Right atrium auricular region (tissue), 2 donors: ENCODE data around the gene SETBP1. TPM values are rescaled to one million over a fixed set of nuclear protein-coding genes. Genes with fewer than 3 reads are reported as not detected.

Source experiments
- DNase-seq: peaks from one replicate; pipeline ENCODE4 v3.0.0-alpha.2; 2019; ENCODE audit warnings: low spot score
- H3K27ac ChIP-seq, 2 donors: fragments of 200-600 bp; sonication (generic); 1 replicate in 1 of 2; 2 replicates in 1 of 2; pipeline ENCODE4 v1.5.1; 2016 to 2019
- H3K27me3 ChIP-seq, 2 donors: fragments of 200-600 bp; sonication (generic); one replicate each; pipeline versions ENCODE4 v1.5.1 to v1.6.0; 2017 to 2019
- H3K36me3 ChIP-seq: fragments of 200-600 bp; sonication (generic); one replicate; pipeline ENCODE4 v1.5.1; 2016
- H3K4me1 ChIP-seq, 2 donors: fragments of 200-600 bp; sonication (generic); one replicate each; pipeline versions ENCODE4 v1.5.1 to v1.6.0; 2017 to 2019
- H3K4me3 ChIP-seq, 2 donors: fragments of 200-600 bp; sonication (generic); 1 replicate in 1 of 2; 2 replicates in 1 of 2; pipeline ENCODE4 v1.5.1; 2017 to 2019; ENCODE audit warnings: mild to moderate bottlenecking in 1 of 2, moderate library complexity in 1 of 2
- H3K9me3 ChIP-seq, 2 donors: fragments of 200-600 bp; sonication (generic); one replicate each; pipeline ENCODE4 v1.5.1; 2019
- total RNA-seq, 2 donors: library from RNA; depleted of rRNA; stranded (reverse); fragments of >200 nt; gene quantifications; one replicate each; pipeline ENCODE4 v1.1.0, GENCODE V29; 2016
- TF ChIP-seq, protein P1 (sequence below), 2 donors: fragments of 200-600 bp; sonication (generic); IDR thresholded peaks; one replicate each; pipeline ENCODE4 v1.5.1; 2019; ENCODE audit warnings: antibody characterized with exemption in 2 of 2

The SETBP1 gene
- total RNA-seq, 2 donors from 2014 or later: 7.8 to 13.4 TPM

- Histone ChIP-seq H3K9me3 (no peaks in the 10 kb centered on the region), H3K27me3 (no peaks in the 10 kb centered on the region), H3K36me3 (no peaks in the 10 kb centered on the region), H3K4me1 (peaks cover 0 to 29% of the 10 kb centered on the region in 2 donors), H3K4me3 (no peak overlapping the region), H3K27ac (no peak overlapping the region)
- no peak for DNase-seq
- TF ChIP-seq, protein P1, sequence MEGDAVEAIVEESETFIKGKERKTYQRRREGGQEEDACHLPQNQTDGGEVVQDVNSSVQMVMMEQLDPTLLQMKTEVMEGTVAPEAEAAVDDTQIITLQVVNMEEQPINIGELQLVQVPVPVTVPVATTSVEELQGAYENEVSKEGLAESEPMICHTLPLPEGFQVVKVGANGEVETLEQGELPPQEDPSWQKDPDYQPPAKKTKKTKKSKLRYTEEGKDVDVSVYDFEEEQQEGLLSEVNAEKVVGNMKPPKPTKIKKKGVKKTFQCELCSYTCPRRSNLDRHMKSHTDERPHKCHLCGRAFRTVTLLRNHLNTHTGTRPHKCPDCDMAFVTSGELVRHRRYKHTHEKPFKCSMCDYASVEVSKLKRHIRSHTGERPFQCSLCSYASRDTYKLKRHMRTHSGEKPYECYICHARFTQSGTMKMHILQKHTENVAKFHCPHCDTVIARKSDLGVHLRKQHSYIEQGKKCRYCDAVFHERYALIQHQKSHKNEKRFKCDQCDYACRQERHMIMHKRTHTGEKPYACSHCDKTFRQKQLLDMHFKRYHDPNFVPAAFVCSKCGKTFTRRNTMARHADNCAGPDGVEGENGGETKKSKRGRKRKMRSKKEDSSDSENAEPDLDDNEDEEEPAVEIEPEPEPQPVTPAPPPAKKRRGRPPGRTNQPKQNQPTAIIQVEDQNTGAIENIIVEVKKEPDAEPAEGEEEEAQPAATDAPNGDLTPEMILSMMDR (IDR thresholded peaks at IDR 0.05): no peak
Observed at GRCh38 chr18:44848644-44849335, 168.1 kb downstream of the SETBP1 start.

DNA sequence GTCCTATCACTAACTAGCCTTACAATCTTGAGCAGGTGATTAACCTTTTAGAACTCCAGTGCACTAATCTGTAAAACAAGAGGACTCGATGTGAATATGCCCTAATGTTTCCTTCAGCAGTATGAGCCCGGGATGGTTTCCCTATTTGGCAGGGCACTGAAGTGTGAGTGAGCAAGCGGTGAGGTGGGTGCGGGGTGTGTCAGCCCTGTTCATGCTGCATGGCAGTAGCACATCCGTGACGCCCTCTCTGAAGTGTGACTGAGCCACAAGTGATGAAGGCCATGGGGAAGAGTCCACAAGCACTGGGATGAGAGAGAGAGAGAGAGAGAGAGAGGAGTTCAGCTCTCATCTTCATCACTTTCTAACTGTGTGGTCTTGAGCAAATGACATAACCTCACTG, 168.7 kb downstream of the SETBP1 start:
- DNase-seq: no peak
- H3K9me3 ChIP-seq: no peaks in the 10 kb centered on the region
- peaks cover 0 to 29% of the 10 kb centered on the region in 2 donors for H3K4me1 ChIP-seq
- TF ChIP-seq, protein P1 (IDR thresholded peaks at IDR 0.05): no peak
- H3K4me3 ChIP-seq: no peak overlapping the region
- H3K27me3 ChIP-seq: no peaks in the 10 kb centered on the region
- no peak overlapping the region for H3K27ac ChIP-seq
- H3K36me3 ChIP-seq: no peaks in the 10 kb centered on the region

DNA sequence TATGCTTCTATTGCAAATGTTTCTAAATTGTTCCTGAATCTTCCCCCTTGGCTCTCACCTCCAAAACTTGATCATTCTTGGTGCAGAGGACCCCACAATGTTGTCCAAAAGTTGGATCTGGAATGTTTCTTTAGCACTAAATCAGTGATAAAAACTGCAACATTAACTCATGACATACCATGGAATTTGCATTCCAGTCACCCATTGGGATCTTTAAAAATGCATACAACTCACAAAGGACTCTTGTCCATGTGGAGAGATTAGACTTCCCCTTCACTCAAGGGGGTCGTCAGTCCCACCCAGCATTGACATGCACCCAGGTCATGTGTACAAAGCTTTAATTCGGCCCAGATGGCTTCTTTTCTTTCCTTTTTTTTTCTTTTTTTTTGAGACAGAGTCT, 169.3 kb downstream of the SETBP1 start:
- no peak for DNase-seq
- no peak overlapping the region for H3K4me3 ChIP-seq
- H3K4me1 ChIP-seq: peaks cover 0 to 24% of the 10 kb centered on the region in 2 donors

GRCh38 chr18:44851856-44852621, 171.4 kb downstream of the SETBP1 start:
- no peaks in the 10 kb centered on the region for H3K27me3 ChIP-seq
- H3K27ac ChIP-seq: no peak overlapping the region
- no peak overlapping the region for H3K4me3 ChIP-seq
- H3K4me1 ChIP-seq: peaks cover 0 to 33% of the 10 kb centered on the region in 2 donors
- no peak for DNase-seq
- no peaks in the 10 kb centered on the region for H3K36me3 ChIP-seq
- H3K9me3 ChIP-seq: no peaks in the 10 kb centered on the region
- TF ChIP-seq, protein P1 (IDR thresholded peaks at IDR 0.05): no peak

More for the DNA sequence above, 169.3 kb downstream of the SETBP1 start:
- Histone ChIP-seq H3K9me3 (no peaks in the 10 kb centered on the region), H3K27me3 (no peaks in the 10 kb centered on the region), H3K36me3 (no peaks in the 10 kb centered on the region), H3K27ac (no peak overlapping the region)
- TF ChIP-seq, protein P1 (IDR thresholded peaks at IDR 0.05): no peak

DNA sequence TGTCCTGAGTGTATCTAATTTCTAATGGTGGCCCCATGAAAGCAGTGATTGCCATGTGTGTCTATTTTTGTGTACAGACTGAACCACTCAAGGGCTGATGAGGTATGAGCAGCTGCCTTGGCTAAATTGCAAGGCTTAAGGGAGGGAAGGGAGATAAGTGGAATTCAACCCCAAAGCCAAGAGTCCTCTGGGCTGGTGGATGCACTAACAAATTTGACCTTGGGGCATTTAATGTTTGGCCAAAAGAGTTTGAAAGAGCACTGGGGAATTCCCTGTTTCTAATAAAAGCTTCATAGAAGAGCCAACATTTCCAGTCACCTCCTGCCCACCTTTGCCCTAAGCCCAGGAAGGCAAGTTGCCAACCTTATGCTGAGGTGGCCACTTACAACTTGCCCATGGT, 172.1 kb downstream of the SETBP1 start:
- peaks cover 0 to 40% of the 10 kb centered on the region in 2 donors for H3K4me1 ChIP-seq
- H3K9me3 ChIP-seq: no peaks in the 10 kb centered on the region
- TF ChIP-seq, protein P1 (IDR thresholded peaks at IDR 0.05): no peak
- DNase-seq: no peak
- H3K4me3 ChIP-seq: no peak overlapping the region
- H3K27ac ChIP-seq: no peak overlapping the region
- H3K36me3 ChIP-seq: no peaks in the 10 kb centered on the region
- no peaks in the 10 kb centered on the region for H3K27me3 ChIP-seq
